ENCODE measurements around the gene CGB7. TPM values are rescaled to one million over a fixed set of nuclear protein-coding genes. Genes with fewer than 3 reads are reported as not detected.
A peak's percentile ranks its signal among the peaks of the same experiment; 100 is the strongest.

Gene CGB7
- total RNA-seq, 1 donor from 2014 or later: 23.1 TPM

- no peaks in the 10 kb centered on the region for H3K27me3 Mint-ChIP-seq (ENCODE audit: low read depth)
- TF ChIP-seq, protein P1, sequence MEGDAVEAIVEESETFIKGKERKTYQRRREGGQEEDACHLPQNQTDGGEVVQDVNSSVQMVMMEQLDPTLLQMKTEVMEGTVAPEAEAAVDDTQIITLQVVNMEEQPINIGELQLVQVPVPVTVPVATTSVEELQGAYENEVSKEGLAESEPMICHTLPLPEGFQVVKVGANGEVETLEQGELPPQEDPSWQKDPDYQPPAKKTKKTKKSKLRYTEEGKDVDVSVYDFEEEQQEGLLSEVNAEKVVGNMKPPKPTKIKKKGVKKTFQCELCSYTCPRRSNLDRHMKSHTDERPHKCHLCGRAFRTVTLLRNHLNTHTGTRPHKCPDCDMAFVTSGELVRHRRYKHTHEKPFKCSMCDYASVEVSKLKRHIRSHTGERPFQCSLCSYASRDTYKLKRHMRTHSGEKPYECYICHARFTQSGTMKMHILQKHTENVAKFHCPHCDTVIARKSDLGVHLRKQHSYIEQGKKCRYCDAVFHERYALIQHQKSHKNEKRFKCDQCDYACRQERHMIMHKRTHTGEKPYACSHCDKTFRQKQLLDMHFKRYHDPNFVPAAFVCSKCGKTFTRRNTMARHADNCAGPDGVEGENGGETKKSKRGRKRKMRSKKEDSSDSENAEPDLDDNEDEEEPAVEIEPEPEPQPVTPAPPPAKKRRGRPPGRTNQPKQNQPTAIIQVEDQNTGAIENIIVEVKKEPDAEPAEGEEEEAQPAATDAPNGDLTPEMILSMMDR (IDR thresholded peaks at IDR 0.05; ENCODE audit: unreplicated experiment): no peak
- H3K4me3 Mint-ChIP-seq: no peak overlapping the region
- no peaks in the 10 kb centered on the region for H3K4me1 Mint-ChIP-seq
- peaks cover 28% of the 10 kb centered on the region for H3K36me3 Mint-ChIP-seq
- DNase-seq (ENCODE audit: low spot score in 2 of 2, unreplicated experiment in 2 of 2): no peak
- no peak overlapping the region for H3K27ac Mint-ChIP-seq
- H3K9me3 Mint-ChIP-seq: no peaks in the 10 kb centered on the region
Measured at GRCh38 chr19:49092686-49093085, 35.1 kb upstream of the CGB7 start.

DNA sequence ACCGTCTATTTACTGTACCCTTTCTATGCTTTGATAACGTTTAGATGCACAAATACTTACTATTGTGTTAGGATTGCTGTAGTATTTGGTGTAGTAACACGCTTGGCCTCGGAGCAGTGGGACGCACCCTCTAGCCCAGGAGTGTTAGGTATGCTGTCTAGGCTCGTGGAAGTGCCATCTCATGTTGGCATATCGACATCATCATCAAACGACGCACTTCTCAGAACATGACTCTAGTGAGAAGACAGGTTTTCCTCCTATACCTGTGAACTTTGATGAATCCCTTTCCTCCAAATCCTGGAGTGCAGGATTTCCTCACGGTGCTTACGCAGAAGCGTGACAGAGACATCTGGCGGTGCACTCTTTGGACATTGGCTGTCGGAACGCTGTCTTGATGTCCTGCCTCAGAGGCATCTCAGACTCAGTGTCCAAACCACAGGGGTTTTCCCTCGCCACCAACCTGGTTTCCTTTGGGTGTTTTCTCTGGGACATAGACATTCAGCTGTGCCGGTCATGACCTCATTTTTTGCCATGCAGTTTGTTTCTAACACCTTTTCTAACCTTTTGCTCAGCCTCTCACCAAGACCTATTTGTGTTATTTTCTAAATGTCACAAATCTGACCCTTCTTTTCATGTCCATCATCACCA, 34.0 kb upstream of the CGB7 start:
- TF ChIP-seq, protein P1 (IDR thresholded peaks at IDR 0.05; ENCODE audit: unreplicated experiment): no peak
- H3K36me3 Mint-ChIP-seq: peaks cover 35% of the 10 kb centered on the region
- H3K9me3 Mint-ChIP-seq: no peaks in the 10 kb centered on the region
- H3K4me1 Mint-ChIP-seq: peaks cover 7% of the 10 kb centered on the region
- DNase-seq (ENCODE audit: low spot score in 2 of 2, unreplicated experiment in 2 of 2): no peak
- H3K27ac Mint-ChIP-seq: no peak overlapping the region
- H3K27me3 Mint-ChIP-seq (ENCODE audit: low read depth): no peaks in the 10 kb centered on the region
- no peak overlapping the region for H3K4me3 Mint-ChIP-seq

- Mint-ChIP-seq H3K27me3 (ENCODE audit: low read depth) (peaks cover 2% of the 10 kb centered on the region), H3K36me3 (peaks cover 23% of the 10 kb centered on the region), H3K4me3 (peak overlapping the region; percentile 97), H3K27ac (peak overlapping the region; percentile 97), H3K9me3 (no peaks in the 10 kb centered on the region), H3K4me1 (peaks cover 18% of the 10 kb centered on the region)
- DNase-seq (ENCODE audit: low spot score in 2 of 2, unreplicated experiment in 2 of 2): no peak
- TF ChIP-seq, protein P1 (IDR thresholded peaks at IDR 0.05; ENCODE audit: unreplicated experiment): no peak
Measured at GRCh38 chr19:49086296-49086695, 28.7 kb upstream of the CGB7 start.

GRCh38 chr19:49085868-49086232, 28.3 kb upstream of the CGB7 start:
- Mint-ChIP-seq H3K9me3 (no peaks in the 10 kb centered on the region), H3K36me3 (peaks cover 20% of the 10 kb centered on the region), H3K27ac (peak overlapping the region; percentile 97), H3K27me3 (ENCODE audit: low read depth) (peaks cover 3% of the 10 kb centered on the region), H3K4me3 (peak overlapping the region; percentile 97), H3K4me1 (peaks cover 18% of the 10 kb centered on the region)
- DNase-seq (ENCODE audit: low spot score in 2 of 2, unreplicated experiment in 2 of 2): no peak
- TF ChIP-seq, protein P1 (IDR thresholded peaks at IDR 0.05; ENCODE audit: unreplicated experiment): no peak

- TF ChIP-seq, protein P1 (IDR thresholded peaks at IDR 0.05; ENCODE audit: unreplicated experiment): no peak
Measured at GRCh38 chr19:49085020-49085867, 27.7 kb upstream of the CGB7 start, which contains the start of gene SNRNP70. TSS of gene SNRNP70 (plus strand) at chr19:49085451. CDS start at chr19:49086415, 964 bp downstream.

More at GRCh38 chr19:49085020-49085867, 27.7 kb upstream of the CGB7 start, which contains the start of gene SNRNP70:
- Mint-ChIP-seq H3K27me3 (ENCODE audit: low read depth) (peaks cover 6% of the 10 kb centered on the region), H3K36me3 (peaks cover 15% of the 10 kb centered on the region), H3K4me1 (peaks cover 18% of the 10 kb centered on the region), H3K27ac (peak within 1 kb of the TSS; percentile 97), H3K9me3 (no peaks in the 10 kb centered on the region), H3K4me3 (peak within 1 kb of the TSS; percentile 97)
- DNase-seq (ENCODE audit: low spot score in 2 of 2, unreplicated experiment in 2 of 2): peak; percentile 100
